OCI-LY1 (cell line): ENCODE measurements around the gene ST6GAL1.
"Not testable (repeated sequence)": the region's sequence is repeated elsewhere in the genome, so short reads cannot be mapped to it uniquely, and the experiment has no call there.

Experiments
- H2AFZ ChIP-seq: fragments of 200-600 bp; sonication (generic), shearing (Covaris generic); 2 replicates; pipeline ENCODE4 v1.6.0; 2014; ENCODE audit warnings: antibody characterized with exemption, mild to moderate bottlenecking, low read length
- H3F3A ChIP-seq: fragments of 200-600 bp; sonication (generic), shearing (Covaris generic); 2 replicates; pipeline ENCODE4 v1.6.0; 2014; ENCODE audit warnings: mild to moderate bottlenecking, antibody characterized with exemption, low read length, moderate library complexity; ENCODE audit not compliant: insufficient read depth
- H3K27ac ChIP-seq: fragments of 200-600 bp; sonication (generic); 2 replicates; pipeline ENCODE4 v1.5.1; 2014; ENCODE audit warnings: low read length, mixed run types, mild to moderate bottlenecking, low read depth; ENCODE audit not compliant: poor library complexity, severe bottlenecking
- H3K27me3 ChIP-seq: fragments of 200-600 bp; sonication (generic); 2 replicates; pipeline ENCODE4 v1.6.0; 2014; ENCODE audit warnings: antibody characterized with exemption, mild to moderate bottlenecking, low read length, moderate library complexity; ENCODE audit not compliant: insufficient read depth
- H3K36me3 ChIP-seq: fragments of 200-600 bp; sonication (generic); 2 replicates; pipeline ENCODE4 v1.6.1; 2014; ENCODE audit warnings: mild to moderate bottlenecking, antibody characterized with exemption, low read length, moderate library complexity, mixed read lengths; ENCODE audit not compliant: insufficient read depth
- H3K4me1 ChIP-seq: fragments of 200-600 bp; sonication (generic); 2 replicates; pipeline ENCODE4 v1.5.1; 2014; ENCODE audit warnings: mild to moderate bottlenecking, low read length, moderate library complexity; ENCODE audit not compliant: insufficient read depth, severe bottlenecking
- H3K4me2 ChIP-seq: fragments of 200-600 bp; sonication (generic), shearing (Covaris generic); 2 replicates; pipeline ENCODE4 v1.6.1; 2014; ENCODE audit warnings: low read length
- H3K4me3 ChIP-seq: fragments of 200-600 bp; sonication (generic); 2 replicates; pipeline ENCODE4 v1.5.1; 2014; ENCODE audit warnings: low read length, low read depth, mild to moderate bottlenecking, mixed read lengths; ENCODE audit not compliant: poor library complexity, severe bottlenecking
- H3K79me2 ChIP-seq: fragments of 200-600 bp; shearing (Covaris generic); 2 replicates; pipeline ENCODE4 v1.6.1; 2016; ENCODE audit warnings: mixed run types, low read length, mixed read lengths; ENCODE audit not compliant: insufficient read depth
- H3K9ac ChIP-seq: fragments of 200-600 bp; sonication (generic), shearing (Covaris generic); 2 replicates; pipeline ENCODE4 v1.6.1; 2014; ENCODE audit warnings: mild to moderate bottlenecking, low read length, mixed read lengths
- H3K9me2 ChIP-seq: fragments of 200-600 bp; sonication (generic), shearing (Covaris generic); 2 replicates; pipeline ENCODE4 v1.6.1; 2014; ENCODE audit warnings: low read depth, mild to moderate bottlenecking, low read length, mixed read lengths
- H3K9me3 ChIP-seq: fragments of 200-600 bp; shearing (Covaris generic); 2 replicates; pipeline ENCODE4 v1.6.1; 2014; ENCODE audit warnings: low read length, mixed read lengths
- H4K20me1 ChIP-seq: fragments of 200-600 bp; sonication (generic), shearing (Covaris generic); 2 replicates; pipeline ENCODE4 v1.6.0; 2016; ENCODE audit warnings: mild to moderate bottlenecking, low read length; ENCODE audit not compliant: insufficient read depth
- EZH2 ChIP-seq: fragments of 200-600 bp; sonication (generic), shearing (Covaris generic); IDR thresholded peaks from 2 replicates; pipeline ENCODE4 v1.8.0; 2017; ENCODE audit warnings: borderline replicate concordance, mixed run types, mild to moderate bottlenecking, antibody characterized with exemption, low read length, moderate library complexity, mixed read lengths
- TF ChIP-seq, protein P1 (sequence below): fragments of 200-600 bp; sonication (generic), shearing (Covaris generic); IDR thresholded peaks from 2 replicates; pipeline ENCODE4 v1.5.1; 2017; ENCODE audit warnings: mild to moderate bottlenecking, antibody characterized with exemption, low read length, moderate library complexity, mixed read lengths

Gene ST6GAL1

GRCh38 chr3:186902154-186902553 is 28.2 kb upstream of the ST6GAL1 start:
- Histone ChIP-seq H3K4me1 (no peaks in the 10 kb centered on the region), H3K36me3 (no peaks in the 10 kb centered on the region; the same call in 1 of the 2 replicates), H2AFZ (no peak overlapping the region), H3K9me3 (no peaks in the 10 kb centered on the region), H3F3A (no peaks in the 10 kb centered on the region), H4K20me1 (no peaks in the 10 kb centered on the region), H3K9me2 (no peaks in the 10 kb centered on the region), H3K79me2 (no peaks in the 10 kb centered on the region), H3K27ac (no peak overlapping the region), H3K27me3 (no peaks in the 10 kb centered on the region), H3K9ac (no peak overlapping the region), H3K4me3 (no peak overlapping the region), H3K4me2 (no peak overlapping the region)
- no peak for TF ChIP-seq EZH2
- TF ChIP-seq, protein P1, sequence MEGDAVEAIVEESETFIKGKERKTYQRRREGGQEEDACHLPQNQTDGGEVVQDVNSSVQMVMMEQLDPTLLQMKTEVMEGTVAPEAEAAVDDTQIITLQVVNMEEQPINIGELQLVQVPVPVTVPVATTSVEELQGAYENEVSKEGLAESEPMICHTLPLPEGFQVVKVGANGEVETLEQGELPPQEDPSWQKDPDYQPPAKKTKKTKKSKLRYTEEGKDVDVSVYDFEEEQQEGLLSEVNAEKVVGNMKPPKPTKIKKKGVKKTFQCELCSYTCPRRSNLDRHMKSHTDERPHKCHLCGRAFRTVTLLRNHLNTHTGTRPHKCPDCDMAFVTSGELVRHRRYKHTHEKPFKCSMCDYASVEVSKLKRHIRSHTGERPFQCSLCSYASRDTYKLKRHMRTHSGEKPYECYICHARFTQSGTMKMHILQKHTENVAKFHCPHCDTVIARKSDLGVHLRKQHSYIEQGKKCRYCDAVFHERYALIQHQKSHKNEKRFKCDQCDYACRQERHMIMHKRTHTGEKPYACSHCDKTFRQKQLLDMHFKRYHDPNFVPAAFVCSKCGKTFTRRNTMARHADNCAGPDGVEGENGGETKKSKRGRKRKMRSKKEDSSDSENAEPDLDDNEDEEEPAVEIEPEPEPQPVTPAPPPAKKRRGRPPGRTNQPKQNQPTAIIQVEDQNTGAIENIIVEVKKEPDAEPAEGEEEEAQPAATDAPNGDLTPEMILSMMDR: no peak

DNA sequence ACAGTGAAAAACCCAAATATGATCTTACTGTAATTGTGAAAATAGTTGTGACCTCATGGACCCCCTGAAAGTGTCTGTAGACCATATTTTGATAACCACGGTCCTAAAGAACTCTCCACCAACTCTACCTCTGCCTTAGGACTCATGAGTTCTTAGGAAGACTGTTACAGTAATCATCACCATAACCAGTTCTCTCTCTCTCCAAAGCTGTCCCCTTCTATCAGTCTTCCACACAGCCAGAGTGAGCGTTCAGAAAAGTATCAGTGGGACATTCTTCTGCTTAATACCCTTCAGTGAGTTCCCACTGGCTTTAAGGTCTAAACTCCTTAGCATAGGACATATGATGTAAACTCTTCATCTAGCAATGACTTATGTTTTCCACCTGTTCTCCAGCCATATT is 27.6 kb upstream of the ST6GAL1 start:
- Histone ChIP-seq H3K4me2 (no peak overlapping the region), H4K20me1 (no peaks in the 10 kb centered on the region), H3K4me3 (no peak overlapping the region), H3K9me2 (no peaks in the 10 kb centered on the region), H3K9ac (no peak overlapping the region), H2AFZ (no peak overlapping the region), H3K79me2 (no peaks in the 10 kb centered on the region), H3K27ac (no peak overlapping the region), H3F3A (no peaks in the 10 kb centered on the region), H3K9me3 (no peaks in the 10 kb centered on the region), H3K4me1 (no peaks in the 10 kb centered on the region), H3K27me3 (no peaks in the 10 kb centered on the region), H3K36me3 (no peaks in the 10 kb centered on the region; the same call in 1 of the 2 replicates)
- TF ChIP-seq, protein P1: no peak
- TF ChIP-seq EZH2: no peak

DNA sequence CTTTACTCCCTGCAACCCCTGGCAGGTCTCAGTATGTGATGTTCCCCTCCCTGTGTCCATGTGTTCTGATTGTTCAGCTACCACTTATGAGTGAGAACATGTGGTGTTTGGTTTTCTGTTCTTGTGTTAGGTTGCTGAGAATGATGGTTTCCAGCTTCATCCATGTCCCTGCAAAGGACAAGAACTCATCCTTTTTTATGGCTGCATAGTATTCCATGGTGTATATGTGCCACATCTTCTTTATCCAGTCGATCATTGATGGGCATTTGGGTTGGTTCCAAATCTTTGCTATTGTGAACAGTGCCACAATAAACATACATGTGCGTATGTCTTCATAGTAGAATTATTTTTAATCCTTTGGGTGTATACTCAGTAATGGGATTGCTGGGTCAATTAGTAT is 26.6 kb upstream of the ST6GAL1 start:
- not testable (repeated sequence) for H3K9me2 ChIP-seq, H3K36me3 ChIP-seq, H2AFZ ChIP-seq, H3K9ac ChIP-seq, H3K27me3 ChIP-seq, H3K9me3 ChIP-seq, H4K20me1 ChIP-seq, H3K27ac ChIP-seq, H3K4me3 ChIP-seq, H3K79me2 ChIP-seq, H3F3A ChIP-seq, H3K4me2 ChIP-seq, H3K4me1 ChIP-seq

- not testable (repeated sequence) for H3K4me2 ChIP-seq, H3K36me3 ChIP-seq, H3F3A ChIP-seq
Observed at GRCh38 chr3:186907075-186907474, 23.3 kb upstream of the ST6GAL1 start.

More at GRCh38 chr3:186907075-186907474, 23.3 kb upstream of the ST6GAL1 start:
- peaks cover 13% of the 10 kb centered on the region for H3K4me1 ChIP-seq
- not testable (repeated sequence) for H3K9ac ChIP-seq, H3K79me2 ChIP-seq, H3K9me2 ChIP-seq, H3K9me3 ChIP-seq, H2AFZ ChIP-seq, H3K27me3 ChIP-seq, H3K4me3 ChIP-seq, H3K27ac ChIP-seq, H4K20me1 ChIP-seq
